22Rv1 (cell line): ENCODE measurements around the gene GNMT.

ENCODE experiments used
- CTCF ChIP-seq: fragments of 450-650 bp; IDR thresholded peaks from 2 replicates; pipeline ENCODE4 v1.5.1; 2017; ENCODE audit warnings: mild to moderate bottlenecking
- ZFX ChIP-seq: fragments of 450-650 bp; IDR thresholded peaks from 2 replicates; pipeline ENCODE4 v1.6.1; 2017; ENCODE audit warnings: antibody characterized with exemption, borderline replicate concordance

- TF ChIP-seq CTCF (0 out of 2 replicates have a peak, but pooled peaks have one; percentile 11), ZFX (no peak)
Observed at GRCh38 chr6:42911171-42912021, 49.2 kb upstream of the GNMT start.
